GM10248 (cell line): ENCODE measurements around the gene SOCS2.

ENCODE experiments used
- CTCF ChIA-PET: fragments of 300-600 bp; sonication (Branson Sonifier 250); formaldehyde crosslinking; extraction: SDS; loops from one replicate; lab custom pipeline; 2021; ENCODE audit warnings: antibody characterized with exemption; lab: Yijun Ruan, JAX
- POLR2A ChIA-PET: fragments of 350-650 bp; sonication (Branson Sonifier 250); formaldehyde crosslinking; extraction: SDS; loops from one replicate; lab custom pipeline; 2020; ENCODE audit warnings: antibody characterized with exemption; lab: Yijun Ruan, JAX
- DNase-seq: peaks from one replicate; pipeline ENCODE4 v3.0.0; 2012; ENCODE audit errors: extremely low spot score
- CTCF ChIP-seq: IDR thresholded peaks from 2 replicates; pipeline ENCODE4 v1.5.1; 2012; ENCODE audit warnings: mild to moderate bottlenecking, low read depth; ENCODE audit errors: extremely low read depth, missing control alignments, control extremely low read depth

SOCS2 gene

GRCh38 chr12:93609281-93610192 lies 37.1 kb downstream of the SOCS2 start:
- no peak for DNase-seq
- POLR2A ChIA-PET: no interaction called here
- no peak for TF ChIP-seq CTCF
- CTCF ChIA-PET: interaction anchor here (0.6 to 1.2 kb wide), 2 partner anchors 12 to 212 kb away, joined by 3 read pairs; no protein-coding TSS in a partner anchor

- ChIA-PET POLR2A (no interaction called here), CTCF (interaction anchor here (1.2 to 1.9 kb wide), 2 partner anchors 9 to 21 kb away, joined by 3 to 9 read pairs; no protein-coding TSS in a partner anchor)
- DNase-seq: no peak
- no peak for TF ChIP-seq CTCF
Measured at GRCh38 chr12:93612776-93613175, 40.3 kb downstream of the SOCS2 start.

GRCh38 chr12:93614917-93615596 lies 42.6 kb downstream of the SOCS2 start:
- no peak for TF ChIP-seq CTCF
- POLR2A ChIA-PET: no interaction called here
- CTCF ChIA-PET: interaction anchor here (1.8 kb wide), 1 partner anchor 486 kb away, joined by 4 read pairs; no protein-coding TSS in a partner anchor
- no peak for DNase-seq

- no peak for DNase-seq
- ChIA-PET POLR2A (no interaction called here), CTCF (interaction anchor here (1.8 kb wide), 1 partner anchor 484 kb away, joined by 4 read pairs; no protein-coding TSS in a partner anchor)
- TF ChIP-seq CTCF: no peak
Measured at GRCh38 chr12:93616584-93617101, 44.2 kb downstream of the SOCS2 start.

- POLR2A ChIA-PET: no interaction called here
- CTCF ChIA-PET: interaction anchor here (1.6 kb wide), 1 partner anchor 60 kb away, joined by 3 read pairs; no protein-coding TSS in a partner anchor
- no peak for DNase-seq
- no peak for TF ChIP-seq CTCF
Measured at GRCh38 chr12:93618891-93619410, 46.5 kb downstream of the SOCS2 start.

- ChIA-PET CTCF (no interaction called here), POLR2A (no interaction called here)
- no peak for DNase-seq
- no peak for TF ChIP-seq CTCF
Measured at GRCh38 chr12:93621986-93622385, 49.5 kb downstream of the SOCS2 start.
